Spleen (tissue), 11 donors: Measurements from ENCODE around the gene MFAP5. TPM values are rescaled to one million over a fixed set of nuclear protein-coding genes. Genes with fewer than 3 reads are reported as not detected.
"Not testable (repeated sequence)": the region's sequence is repeated elsewhere in the genome, so short reads cannot be mapped to it uniquely, and the experiment has no call there.

Source experiments
- DNase-seq: peaks from one replicate; pipeline ENCODE4 v3.0.0-alpha.2; 2020
- H3K27ac ChIP-seq, 8 donors: fragments of 200-600 bp; sonication (generic) in 7 of 8; 1 replicate in 4 of 8; 2 replicates in 4 of 8; pipeline versions ENCODE4 v1.5.0 to v1.8.0; 2016 to 2021; ENCODE audit warnings: inconsistent platforms in 4 of 8, mild to moderate bottlenecking in 4 of 8, moderate library complexity in 1 of 8
- H3K27me3 ChIP-seq, 7 donors: fragments of 200-600 bp; sonication (generic) in 6 of 7; replicated peaks in 1 of 7; 1 replicate in 4 of 7; 2 replicates in 3 of 7; pipeline versions ENCODE4 v1.5.0 to v1.8.0; 2016 to 2021; ENCODE audit warnings: inconsistent platforms in 3 of 7, mild to moderate bottlenecking in 1 of 7
- H3K36me3 ChIP-seq, 6 donors: fragments of 200-600 bp; sonication (generic) in 5 of 6; 1 replicate in 4 of 6; 2 replicates in 2 of 6; pipeline versions ENCODE4 v1.5.0 to v1.8.0; 2016 to 2021; ENCODE audit warnings: inconsistent platforms in 2 of 6
- H3K4me1 ChIP-seq, 6 donors: fragments of 200-600 bp; sonication (generic) in 5 of 6; 1 replicate in 3 of 6; 2 replicates in 3 of 6; pipeline versions ENCODE4 v1.5.0 to v1.8.0; 2016 to 2021; ENCODE audit warnings: inconsistent platforms in 3 of 6
- H3K4me3 ChIP-seq, 8 donors: fragments of 200-600 bp; sonication (generic) in 7 of 8; 1 replicate in 4 of 8; 2 replicates in 4 of 8; pipeline versions ENCODE4 v1.5.0 to v1.8.0; 2016 to 2021; ENCODE audit warnings: inconsistent platforms in 4 of 8, mild to moderate bottlenecking in 4 of 8, moderate library complexity in 2 of 8
- H3K9me3 ChIP-seq, 8 donors: fragments of 200-600 bp; sonication (generic) in 7 of 8; 1 replicate in 4 of 8; 2 replicates in 4 of 8; pipeline versions ENCODE4 v1.5.0 to v1.8.0; 2016 to 2021; ENCODE audit warnings: inconsistent platforms in 4 of 8
- CTCF ChIP-seq, 11 experiments: fragments of 200-600 bp in 7 of 11; fragments of 450-650 bp in 4 of 11; sonication (generic) in 4 of 11; IDR thresholded peaks in 8 of 11; conservative IDR thresholded peaks in 3 of 11; 1 replicate in 7 of 11; 2 replicates in 4 of 11; pipeline versions ENCODE4 v1.4.0 to v1.8.0; 2016 to 2021; ENCODE audit warnings: antibody characterized with exemption in 11 of 11, inconsistent platforms in 4 of 11, mild to moderate bottlenecking in 1 of 11
- POLR2A ChIP-seq, 3 donors: fragments of 450-650 bp; IDR thresholded peaks; one replicate each; pipeline ENCODE4 v1.5.1; 2017; ENCODE audit warnings: antibody characterized with exemption in 3 of 3, mild to moderate bottlenecking in 1 of 3
- POLR2AphosphoS5 ChIP-seq, 3 donors: sonication (generic); formaldehyde crosslinking; IDR thresholded peaks; one replicate each; pipeline ENCODE4 v1.5.1; 2017; ENCODE audit warnings: antibody characterized with exemption in 3 of 3
- WGBS, 5 donors: extraction: QIAGEN DNeasy Blood & Tissue Kit in 3 of 5; methylation state at CpG; one replicate each; pipeline versions ENCODE4 v1.1.5 to v1.1.7; 2013 to 2018; 5-methylcytosine and 5-hydroxymethylcytosine counted together
- intact Hi-C: fragments of 100-400 bp; cut with DNase I; formaldehyde crosslinking; loops from one replicate; pipeline ENCODE4 v1.15.0; 2023; ENCODE audit warnings: low total_unique reads
- polyA plus RNA-seq, 3 donors: library from polyadenylated mRNA; stranded (reverse); fragments of 200-250 nt; gene quantifications; one replicate each; pipeline ENCODE4 v1.2.1, GENCODE V29; 2013
- total RNA-seq, 7 donors: library from RNA; depleted of rRNA in 3 of 7; stranded (reverse); fragments of >200 nt in 3 of 7; fragmentation: NEBNext Ultra II Directional in 4 of 7; extraction: Animal tissue kit (Norgen Biotek cat#: 25700) in 4 of 7; gene quantifications; one replicate each; pipeline versions ENCODE4 v1.1.0 to v1.2.1, GENCODE V29; 2016 to 2021
- donor health status: healthy with polysubstance abuse.
- donor health status: DM: no; HTN: no; CAD: no; lungs with moderate emphysema.
- donor health status: DM: no; HTN: no; CAD: no.
- donor health status: Bipolar disorder and iron deficiency.
- donor health status: healthy.
- donor health status: DM: no; HTN: no; CAD: no.
- donor health status: DM: yes; HTN: yes; CAD: no.

Gene MFAP5
- total and polyA plus RNA-seq, 10 donors = 0.57 to 14.3 (median 3.3) TPM

DNA sequence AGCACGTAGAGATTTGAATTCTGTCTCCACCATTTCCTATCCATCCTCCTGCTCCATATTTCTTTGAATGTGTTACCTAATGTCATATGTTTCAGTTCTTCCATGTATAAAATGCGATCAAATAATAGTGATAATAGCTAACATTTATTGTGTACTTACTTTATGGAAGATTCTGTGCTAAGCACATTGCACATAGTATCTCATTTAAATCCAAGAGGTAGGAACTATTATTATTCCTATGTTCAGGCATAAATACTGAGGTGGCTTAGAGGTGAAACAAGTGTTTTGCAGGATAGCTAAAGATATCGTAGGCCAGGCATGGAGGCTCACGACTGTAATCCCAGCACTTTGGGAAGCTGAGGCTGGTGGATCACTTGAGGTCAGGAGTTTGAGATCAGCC is 32.5 kb downstream of the MFAP5 start:
- WGBS, 5 donors = 88 to 96% (median 91%) methylated on average over 4 of the region's 4 CpGs

GRCh38 chr12:8629486-8630033 is 33.1 kb downstream of the MFAP5 start:
- H3K4me1 ChIP-seq = peaks cover 0 to 14% (median 0%) of the 10 kb centered on the region in 6 donors
- DNase-seq = no peak
- intact Hi-C loops = no loop called here
- no peak overlapping the region for H3K27ac ChIP-seq
- WGBS, 5 donors = 12 to 39% (median 15%) methylated on average over 3 of the region's 3 CpGs
- H3K36me3 ChIP-seq = no peaks in the 10 kb centered on the region
- no peaks in the 10 kb centered on the region for H3K27me3 ChIP-seq
- no peaks in the 10 kb centered on the region for H3K9me3 ChIP-seq
- TF ChIP-seq POLR2A (IDR thresholded peaks at IDR 0.05) (no peak), CTCF (IDR thresholded peaks at IDR 0.05 in 8 of 11, conservative IDR thresholded peaks at IDR 0.05 in 3 of 11) (no peak), POLR2AphosphoS5 (IDR thresholded peaks at IDR 0.05) (no peak)
- H3K4me3 ChIP-seq = no peak overlapping the region

More for the DNA sequence above, 32.5 kb downstream of the MFAP5 start:
- H3K4me1 ChIP-seq = peaks cover 0 to 14% (median 0%) of the 10 kb centered on the region in 6 donors
- no peaks in the 10 kb centered on the region for H3K36me3 ChIP-seq
- no peaks in the 10 kb centered on the region for H3K9me3 ChIP-seq
- no peak for DNase-seq
- H3K4me3 ChIP-seq = no peak overlapping the region
- intact Hi-C loops = no loop called here
- no peak overlapping the region for H3K27ac ChIP-seq
- no peaks in the 10 kb centered on the region for H3K27me3 ChIP-seq
- TF ChIP-seq CTCF (IDR thresholded peaks at IDR 0.05 in 8 of 11, conservative IDR thresholded peaks at IDR 0.05 in 3 of 11) (no peak), POLR2AphosphoS5 (IDR thresholded peaks at IDR 0.05) (no peak), POLR2A (IDR thresholded peaks at IDR 0.05) (no peak)

- intact Hi-C loops = no loop called here
- H3K27me3 ChIP-seq = no peaks in the 10 kb centered on the region
- DNase-seq = no peak
- no peaks in the 10 kb centered on the region for H3K36me3 ChIP-seq
- H3K9me3 ChIP-seq = no peaks in the 10 kb centered on the region
- peaks cover 0 to 14% (median 0%) of the 10 kb centered on the region in 6 donors for H3K4me1 ChIP-seq
- H3K4me3 ChIP-seq = no peak overlapping the region
- TF ChIP-seq CTCF (IDR thresholded peaks at IDR 0.05 in 8 of 11, conservative IDR thresholded peaks at IDR 0.05 in 3 of 11) (no peak), POLR2AphosphoS5 (IDR thresholded peaks at IDR 0.05) (no peak), POLR2A (IDR thresholded peaks at IDR 0.05) (no peak)
- H3K27ac ChIP-seq = no peak overlapping the region
- WGBS, 5 donors = 71 to 91% (median 79%) methylated on average over 3 of the region's 3 CpGs
These were observed 33.9 kb downstream of the MFAP5 start for GRCh38 chr12:8628731-8629130.

DNA sequence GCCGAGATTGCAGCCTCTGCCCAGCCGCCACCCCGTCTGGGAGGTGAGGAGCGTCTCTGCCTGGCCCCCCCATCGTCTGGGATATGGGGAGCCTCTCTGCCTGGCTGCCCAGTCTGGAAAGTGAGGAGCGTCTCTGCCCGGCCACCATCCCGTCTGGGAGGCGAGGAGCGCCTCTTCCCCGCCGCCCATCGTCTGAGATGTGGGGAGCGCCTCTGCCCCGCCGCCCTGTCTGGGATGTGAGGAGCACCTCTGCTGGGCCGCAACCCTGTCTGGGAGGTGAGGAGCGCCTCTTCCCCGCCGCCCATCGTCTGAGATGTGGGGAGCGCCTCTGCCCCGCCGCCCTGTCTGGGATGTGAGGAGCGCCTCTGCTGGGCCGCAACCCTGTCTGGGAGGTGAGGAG is 37.9 kb downstream of the MFAP5 start:
- not testable (repeated sequence) for H3K4me3 ChIP-seq
- WGBS, 5 donors = 95 to 100% (median 98%) methylated on average over 5 to 26 of the region's 26 CpGs

More for the DNA sequence above, 37.9 kb downstream of the MFAP5 start:
- H3K27me3 ChIP-seq, H3K27ac ChIP-seq, intact Hi-C loops, H3K36me3 ChIP-seq, DNase-seq, H3K9me3 ChIP-seq: not testable (repeated sequence)
- H3K4me1 ChIP-seq = peaks cover 0 to 10% (median 1%) of the 10 kb centered on the region in 6 donors
